ENCODE data around the gene SUGP1.
"Not testable (repeated sequence)": the region's sequence is repeated elsewhere in the genome, so short reads cannot be mapped to it uniquely, and the experiment has no call there.

Gene SUGP1

GRCh38 chr19:19261350-19262189 is 58.7 kb downstream of the SUGP1 start:
- no peak for DNase-seq

GRCh38 chr19:19260417-19261214 is 59.7 kb downstream of the SUGP1 start:
- DNase-seq: no peak

- DNase-seq: peak; percentile 52
These were observed 60.6 kb downstream of the SUGP1 start for GRCh38 chr19:19259741-19260140.

GRCh38 chr19:19258589-19259338 is 61.5 kb downstream of the SUGP1 start:
- DNase-seq: no peak

GRCh38 chr19:19257836-19258588 is 62.3 kb downstream of the SUGP1 start:
- no peak for DNase-seq

- no peak for DNase-seq
These were observed 63.2 kb downstream of the SUGP1 start for GRCh38 chr19:19257137-19257536.

GRCh38 chr19:19256072-19256969 is 64.0 kb downstream of the SUGP1 start:
- no peak for DNase-seq

- DNase-seq: not testable (repeated sequence)
These were observed 66.9 kb downstream of the SUGP1 start for GRCh38 chr19:19253409-19253808.

GRCh38 chr19:19250196-19250801 is 70.0 kb downstream of the SUGP1 start:
- no peak for DNase-seq

GRCh38 chr19:19240476-19240875 is 79.8 kb downstream of the SUGP1 start:
- no peak for DNase-seq

GRCh38 chr19:19239675-19240074 is 80.6 kb downstream of the SUGP1 start:
- no peak for DNase-seq

GRCh38 chr19:19238126-19238894 is 82.0 kb downstream of the SUGP1 start:
- DNase-seq: no peak

GRCh38 chr19:19236173-19236572 is 84.1 kb downstream of the SUGP1 start:
- DNase-seq: no peak

- no peak for DNase-seq
These were observed 86.0 kb downstream of the SUGP1 start for GRCh38 chr19:19234220-19234816.

- no peak for DNase-seq
These were observed 88.0 kb downstream of the SUGP1 start for GRCh38 chr19:19232261-19232721.

GRCh38 chr19:19230999-19231398 is 89.3 kb downstream of the SUGP1 start:
- DNase-seq: no peak

- no peak for DNase-seq
These were observed 90.6 kb downstream of the SUGP1 start for GRCh38 chr19:19229701-19230100.

GRCh38 chr19:19227217-19227616 is 93.1 kb downstream of the SUGP1 start:
- no peak for DNase-seq

- DNase-seq: no peak
These were observed 93.6 kb downstream of the SUGP1 start for GRCh38 chr19:19226663-19227062.

- DNase-seq: no peak
These were observed 94.1 kb downstream of the SUGP1 start for GRCh38 chr19:19226204-19226603.
